ENCODE measurements around the gene IL12B. TPM values are rescaled to one million over a fixed set of nuclear protein-coding genes. Genes with fewer than 3 reads are reported as not detected.
"Not testable (repeated sequence)": the region's sequence is repeated elsewhere in the genome, so short reads cannot be mapped to it uniquely, and the experiment has no call there.

The IL12B gene
- total RNA-seq: not detected

- no peak for DNase-seq
- Histone ChIP-seq H3K4me1 (no peaks in the 10 kb centered on the region), H3K27me3 (no peaks in the 10 kb centered on the region), H3K9me3 (no peaks in the 10 kb centered on the region), H3K9ac (ENCODE audit: low read depth in 2 of 2, low read length in 2 of 2) (no peak within 1 kb of the TSS), H3K27ac (no peak within 1 kb of the TSS), H3K36me3 (no peaks in the 10 kb centered on the region), H3K4me3 (peak within 1 kb of the TSS; percentile 33)
- intact Hi-C loops (cut with DNase I): no loop called here
- TF ChIP-seq CTCF (IDR thresholded peaks at IDR 0.05): no peak
Observed at GRCh38 chr5:159330131-159330800, at the start of gene IL12B. TSS of gene IL12B (minus strand) at chr5:159330487. CDS start at chr5:159326782, 3,705 bp downstream.

- TF ChIP-seq CTCF (IDR thresholded peaks at IDR 0.05): no peak
- H3K9ac ChIP-seq (ENCODE audit: low read depth in 2 of 2, low read length in 2 of 2): no peak overlapping the region
- no peaks in the 10 kb centered on the region for H3K36me3 ChIP-seq
- H3K4me1 ChIP-seq: no peaks in the 10 kb centered on the region
- no peaks in the 10 kb centered on the region for H3K27me3 ChIP-seq
- DNase-seq: no peak
- no peak overlapping the region for H3K4me3 ChIP-seq
- no peaks in the 10 kb centered on the region for H3K9me3 ChIP-seq
- no peak overlapping the region for H3K27ac ChIP-seq
- intact Hi-C loops (cut with DNase I): no loop called here
Observed at GRCh38 chr5:159377653-159378052, 47.4 kb upstream of the IL12B start.

- H3K36me3 ChIP-seq; H3K9ac ChIP-seq (ENCODE audit: low read depth in 2 of 2, low read length in 2 of 2); DNase-seq; H3K27ac ChIP-seq; H3K4me1 ChIP-seq; intact Hi-C loops (cut with DNase I); H3K4me3 ChIP-seq; H3K27me3 ChIP-seq; H3K9me3 ChIP-seq: not testable (repeated sequence)
Observed at GRCh38 chr5:159367866-159368265, 37.6 kb upstream of the IL12B start.

GRCh38 chr5:159366776-159367175 is 36.5 kb upstream of the IL12B start:
- H3K27me3 ChIP-seq; H3K36me3 ChIP-seq; H3K9ac ChIP-seq (ENCODE audit: low read depth in 2 of 2, low read length in 2 of 2); H3K4me3 ChIP-seq; H3K9me3 ChIP-seq; H3K4me1 ChIP-seq; H3K27ac ChIP-seq; DNase-seq; intact Hi-C loops (cut with DNase I): not testable (repeated sequence)

- intact Hi-C loops (cut with DNase I): no loop called here
- no peak overlapping the region for H3K27ac ChIP-seq
- no peaks in the 10 kb centered on the region for H3K9me3 ChIP-seq
- no peak overlapping the region for H3K4me3 ChIP-seq
- no peak overlapping the region for H3K9ac ChIP-seq (ENCODE audit: low read depth in 2 of 2, low read length in 2 of 2)
- no peaks in the 10 kb centered on the region for H3K36me3 ChIP-seq
- no peaks in the 10 kb centered on the region for H3K27me3 ChIP-seq
- no peak for DNase-seq
- no peaks in the 10 kb centered on the region for H3K4me1 ChIP-seq
- TF ChIP-seq CTCF (IDR thresholded peaks at IDR 0.05): no peak
Observed at GRCh38 chr5:159362220-159362619, 31.9 kb upstream of the IL12B start.

- H3K27me3 ChIP-seq: not testable (repeated sequence)
Observed at GRCh38 chr5:159359871-159360270, 29.6 kb upstream of the IL12B start.

GRCh38 chr5:159359408-159359807 is 29.1 kb upstream of the IL12B start:
- DNase-seq: no peak
- intact Hi-C loops (cut with DNase I): no loop called here
- no peak overlapping the region for H3K27ac ChIP-seq
- H3K4me1 ChIP-seq: no peaks in the 10 kb centered on the region
- no peak overlapping the region for H3K9ac ChIP-seq (ENCODE audit: low read depth in 2 of 2, low read length in 2 of 2)
- no peaks in the 10 kb centered on the region for H3K27me3 ChIP-seq
- no peak overlapping the region for H3K4me3 ChIP-seq
- H3K9me3 ChIP-seq: no peaks in the 10 kb centered on the region
- no peaks in the 10 kb centered on the region for H3K36me3 ChIP-seq
- TF ChIP-seq CTCF (IDR thresholded peaks at IDR 0.05): no peak

More at GRCh38 chr5:159359871-159360270, 29.6 kb upstream of the IL12B start:
- H3K36me3 ChIP-seq; H3K9me3 ChIP-seq; H3K9ac ChIP-seq (ENCODE audit: low read depth in 2 of 2, low read length in 2 of 2); H3K4me1 ChIP-seq; H3K4me3 ChIP-seq; DNase-seq; H3K27ac ChIP-seq; intact Hi-C loops (cut with DNase I): not testable (repeated sequence)
